GM21723 (cell line): Measurements from ENCODE around the gene PPIB.
"Not testable (repeated sequence)": the region's sequence is repeated elsewhere in the genome, so short reads cannot be mapped to it uniquely, and the experiment has no call there.

Source experiments
- ATAC-seq: cut with Tn5 transposase; IDR thresholded peaks from one replicate; pipeline ENCODE4 v1.9.1; 2021; ENCODE audit warnings: mild to moderate bottlenecking, moderate library complexity; ENCODE audit not compliant: unreplicated experiment

Gene PPIB

DNA sequence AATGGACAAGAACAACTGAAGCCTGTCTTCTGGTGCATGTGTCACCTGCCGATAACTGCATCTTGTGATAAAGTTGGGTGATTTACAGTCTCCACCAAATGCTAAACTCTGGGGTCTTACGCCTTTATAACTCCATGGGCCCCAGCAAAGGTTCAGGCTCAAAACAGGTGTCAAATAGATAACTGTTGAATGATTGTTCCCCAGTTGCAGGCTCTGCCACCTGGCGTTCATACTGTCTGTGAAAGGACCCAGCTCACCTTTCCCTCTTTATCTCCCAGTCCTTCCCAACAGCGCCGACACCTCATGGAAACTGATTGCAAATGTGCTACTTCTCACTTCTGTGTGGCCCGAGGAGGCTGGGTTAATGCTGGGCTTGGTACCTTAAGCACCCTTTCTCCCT is 19.5 kb downstream of the PPIB start:
- ATAC-seq: no peak

DNA sequence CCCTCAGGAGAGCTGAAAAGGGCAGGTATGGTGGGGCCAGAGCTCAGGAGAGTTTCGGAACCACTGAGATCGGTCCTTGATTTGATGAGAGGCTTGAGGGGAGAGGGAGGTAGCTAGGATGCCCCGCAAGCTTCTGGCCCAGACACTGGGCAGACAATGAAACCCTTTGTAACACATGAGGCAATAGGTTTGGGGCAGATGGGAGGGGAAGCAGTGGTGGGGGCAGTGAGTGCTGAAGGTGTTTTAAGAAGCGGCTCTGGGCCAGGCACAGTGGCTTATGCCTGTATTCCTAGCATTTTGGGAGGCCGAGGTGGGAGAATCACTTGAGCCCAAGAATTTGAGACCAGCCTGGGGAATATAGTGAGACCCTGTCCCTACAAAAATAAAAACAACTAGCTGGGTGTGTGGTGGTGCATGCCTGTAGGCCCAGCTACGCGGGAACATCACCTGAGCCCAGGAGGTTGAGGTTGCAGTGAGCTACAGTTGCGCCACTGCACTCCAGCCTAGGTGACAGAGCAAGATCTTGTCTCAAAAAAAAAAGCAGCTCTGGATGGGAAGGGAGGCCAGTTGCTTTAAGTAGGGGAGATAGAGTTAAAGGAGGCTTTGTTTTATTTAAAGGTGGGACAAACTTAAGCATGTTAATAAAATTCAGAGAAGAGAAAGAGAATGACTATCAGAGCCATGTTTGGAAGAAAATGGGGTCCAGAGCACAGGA is 20.9 kb downstream of the PPIB start:
- ATAC-seq: no peak

- no peak for ATAC-seq
Observed at GRCh38 chr15:64138331-64138941, 24.4 kb downstream of the PPIB start.

- ATAC-seq: no peak
Observed at GRCh38 chr15:64137226-64137833, 25.5 kb downstream of the PPIB start.

DNA sequence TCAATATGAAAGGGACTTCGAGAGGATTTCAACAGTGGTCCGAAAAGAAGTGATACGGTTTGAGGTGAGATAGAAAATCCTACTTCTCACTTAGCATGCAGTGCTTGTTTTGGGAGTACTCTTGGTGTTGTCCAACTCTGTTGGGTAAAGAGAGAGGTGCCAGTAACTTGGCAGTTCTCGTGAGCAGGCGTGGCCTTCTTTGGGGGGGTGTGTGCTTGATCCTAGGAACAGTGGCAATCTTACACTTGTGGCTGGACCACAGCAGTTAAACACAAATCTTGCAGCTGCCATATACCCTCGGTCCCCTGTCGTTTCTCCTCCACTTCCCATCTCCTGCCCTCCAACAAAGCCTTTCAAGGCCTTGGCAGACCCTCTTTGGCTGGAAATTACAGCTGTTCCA is 26.5 kb downstream of the PPIB start:
- no peak for ATAC-seq

DNA sequence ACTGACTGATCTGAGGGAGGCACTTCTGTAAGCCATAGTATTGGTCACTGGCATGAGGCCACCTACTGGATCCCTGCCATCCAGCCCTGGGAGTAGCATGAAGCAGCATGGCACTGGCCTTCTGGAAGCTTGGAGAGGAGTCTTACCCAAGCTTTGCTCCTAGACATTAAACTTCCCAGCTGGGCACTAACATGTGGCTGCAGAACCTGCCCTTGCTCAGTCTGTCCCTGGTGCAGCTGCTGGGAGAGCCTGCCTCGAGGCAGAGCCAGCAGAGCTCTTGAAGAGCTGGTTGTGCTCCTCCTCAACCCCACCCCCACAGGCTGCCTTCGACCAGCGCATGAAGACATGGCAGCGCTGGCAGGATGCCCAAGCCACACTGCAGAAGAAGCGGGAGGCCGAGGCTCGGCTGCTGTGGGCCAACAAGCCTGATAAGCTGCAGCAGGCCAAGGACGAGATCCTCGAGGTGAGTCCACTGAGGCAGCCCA is 28.4 kb downstream of the PPIB start:
- no peak for ATAC-seq

DNA sequence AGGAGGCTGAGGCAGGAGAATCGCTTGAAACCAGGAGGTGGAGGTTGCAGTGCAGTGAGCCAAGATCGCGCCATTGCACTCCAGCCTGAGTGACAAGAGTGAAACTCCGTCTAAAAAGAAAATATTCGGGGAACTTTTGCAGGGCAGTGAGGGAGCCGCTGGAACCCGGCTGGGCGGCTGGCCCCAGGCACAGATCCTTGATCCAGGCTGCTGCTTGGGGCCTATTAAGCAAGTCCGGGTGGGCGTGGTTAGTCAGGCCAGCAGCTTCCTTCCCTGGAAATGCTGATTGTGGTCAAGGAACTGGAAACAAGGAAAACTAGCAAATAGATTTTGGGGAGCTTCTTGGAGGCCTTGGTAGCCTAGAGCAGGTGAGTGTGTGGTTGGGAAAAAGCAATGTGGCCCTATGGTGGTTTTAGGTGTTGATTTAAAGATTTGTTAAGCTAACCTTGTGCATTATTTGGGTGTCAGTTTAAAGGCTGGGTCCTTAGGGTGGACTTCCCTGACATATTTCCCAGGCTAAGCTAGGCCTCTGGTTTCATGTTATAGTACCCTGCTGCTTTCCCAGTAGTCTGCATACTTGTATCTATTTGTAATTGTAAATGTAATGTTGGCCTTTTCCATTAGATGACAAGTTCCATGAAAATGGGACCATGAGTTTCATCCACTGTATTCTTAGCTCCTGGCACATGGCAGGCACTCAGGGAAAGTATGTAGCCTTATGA is 29.0 kb downstream of the PPIB start:
- ATAC-seq: no peak

- no peak for ATAC-seq
Observed at GRCh38 chr15:64132217-64132616, 30.6 kb downstream of the PPIB start.

DNA sequence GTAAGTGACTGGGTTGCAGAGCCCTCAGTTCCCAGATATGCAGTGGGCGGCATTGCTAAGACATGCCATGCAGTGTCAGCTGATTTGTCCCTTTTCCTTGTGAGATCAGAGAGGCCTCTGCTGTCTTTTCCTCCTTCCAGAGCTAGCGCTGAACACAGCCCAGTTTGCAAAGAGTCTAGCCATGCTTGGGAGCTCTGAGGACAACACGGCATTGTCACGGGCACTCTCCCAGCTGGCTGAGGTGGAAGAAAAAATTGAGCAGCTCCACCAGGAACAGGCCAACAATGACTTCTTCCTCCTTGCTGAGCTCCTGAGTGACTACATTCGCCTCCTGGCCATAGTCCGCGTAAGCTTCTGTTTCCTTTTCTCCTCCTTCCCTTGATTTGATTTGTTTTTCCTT is 31.3 kb downstream of the PPIB start:
- ATAC-seq: no peak

GRCh38 chr15:64130159-64130558 is 32.7 kb downstream of the PPIB start:
- no peak for ATAC-seq

GRCh38 chr15:64127521-64128270 is 35.1 kb downstream of the PPIB start:
- no peak for ATAC-seq

DNA sequence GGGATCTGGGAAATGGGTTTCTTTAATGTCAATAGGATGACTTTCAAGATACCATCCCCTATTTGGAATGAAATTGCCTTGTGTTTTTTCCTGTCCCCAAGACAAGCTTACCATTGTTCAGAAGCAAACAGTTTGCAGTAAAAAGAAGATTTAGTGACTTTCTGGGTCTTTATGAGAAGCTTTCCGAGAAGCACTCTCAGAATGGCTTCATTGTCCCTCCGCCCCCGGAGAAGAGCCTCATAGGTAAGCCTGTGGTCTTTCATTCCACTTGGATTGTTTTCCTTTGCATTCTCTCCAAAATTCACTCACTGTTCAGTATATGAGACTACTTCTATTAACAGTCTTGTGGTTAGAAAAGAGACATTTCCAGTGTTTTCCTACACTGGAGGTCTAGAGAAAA is 36.8 kb downstream of the PPIB start:
- no peak for ATAC-seq

DNA sequence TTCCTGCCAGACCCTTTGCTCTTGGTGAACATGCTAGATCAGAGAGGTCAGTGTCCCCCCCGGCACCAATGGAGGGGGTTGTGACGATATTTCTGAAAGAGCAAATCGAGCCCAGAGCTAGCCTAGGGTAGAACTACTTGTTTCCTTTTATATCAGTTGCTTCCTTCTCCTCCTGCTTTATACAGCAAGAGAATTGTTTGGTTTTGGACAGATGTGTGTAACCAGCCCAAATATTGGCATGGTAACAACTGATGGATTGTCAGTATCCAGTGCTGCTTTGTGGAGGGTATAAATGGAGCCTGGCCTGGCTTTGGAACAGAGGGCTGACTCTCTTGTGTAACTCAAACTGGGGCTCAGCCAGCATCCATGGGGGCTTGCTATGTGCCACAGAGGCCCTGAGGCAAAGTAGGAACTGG is 39.9 kb downstream of the PPIB start:
- ATAC-seq: no peak

DNA sequence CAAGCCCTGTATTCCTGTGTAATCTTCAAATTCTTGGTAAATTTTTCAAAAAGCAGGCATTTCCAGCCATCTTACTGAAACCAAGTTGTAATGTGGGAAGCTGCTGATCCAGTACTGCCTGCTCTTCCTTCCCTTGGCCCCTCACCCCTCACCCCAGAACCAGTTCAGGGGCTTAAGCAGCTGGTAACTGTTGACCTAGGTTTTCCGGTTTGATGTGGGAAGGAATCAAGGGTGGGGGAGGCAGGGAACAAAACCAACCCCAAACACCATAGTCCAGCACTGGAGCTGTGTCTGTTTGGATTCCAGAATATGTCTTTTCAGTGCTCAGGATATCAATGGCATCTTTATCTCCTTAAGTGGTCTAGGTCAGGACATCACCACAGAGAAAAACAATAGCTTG is 40.4 kb downstream of the PPIB start:
- ATAC-seq: no peak

DNA sequence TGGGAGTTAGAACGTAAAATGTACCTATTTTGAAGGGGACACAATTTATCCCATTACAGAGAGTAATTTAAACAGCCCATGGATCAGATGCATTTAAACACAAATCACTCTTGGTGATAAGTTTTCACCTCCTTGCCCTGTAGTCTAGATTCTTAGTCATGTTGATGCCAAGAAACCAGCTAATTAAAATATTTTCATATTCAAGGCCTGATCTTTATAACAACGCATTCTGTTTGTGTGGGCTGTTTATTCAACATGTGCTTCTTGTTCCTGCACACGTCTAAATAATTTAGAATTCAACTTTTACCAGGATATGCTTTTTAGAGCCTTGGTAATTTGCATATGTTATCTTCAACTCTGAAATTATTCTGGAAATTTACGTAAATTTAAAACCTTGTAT is 41.2 kb downstream of the PPIB start:
- no peak for ATAC-seq

DNA sequence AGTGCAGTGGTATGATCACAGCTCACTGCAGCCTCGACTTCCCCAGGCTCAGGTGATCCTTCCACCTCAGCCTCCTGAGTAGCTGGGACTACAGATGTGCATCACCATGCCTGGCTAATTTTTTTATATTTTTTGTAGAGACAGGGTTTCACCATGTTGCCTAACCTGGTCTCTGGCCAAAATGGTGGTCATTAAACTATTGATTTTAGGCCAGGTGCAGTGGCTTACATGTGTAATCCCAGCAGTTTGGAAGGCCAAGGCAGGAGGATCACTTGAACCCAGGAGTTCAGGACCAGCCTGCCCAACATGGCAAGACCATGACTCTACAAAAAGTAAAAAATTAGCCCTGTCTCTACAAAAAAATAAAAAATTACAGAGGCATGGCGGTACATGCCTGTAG is 42.5 kb downstream of the PPIB start:
- ATAC-seq: not testable (repeated sequence)

GRCh38 chr15:64117759-64118487 is 44.9 kb downstream of the PPIB start:
- no peak for ATAC-seq

- ATAC-seq: no peak
Observed at GRCh38 chr15:64112904-64113303, 49.9 kb downstream of the PPIB start.

- no peak for ATAC-seq
Observed at GRCh38 chr15:64112073-64112772, 50.6 kb downstream of the PPIB start.

DNA sequence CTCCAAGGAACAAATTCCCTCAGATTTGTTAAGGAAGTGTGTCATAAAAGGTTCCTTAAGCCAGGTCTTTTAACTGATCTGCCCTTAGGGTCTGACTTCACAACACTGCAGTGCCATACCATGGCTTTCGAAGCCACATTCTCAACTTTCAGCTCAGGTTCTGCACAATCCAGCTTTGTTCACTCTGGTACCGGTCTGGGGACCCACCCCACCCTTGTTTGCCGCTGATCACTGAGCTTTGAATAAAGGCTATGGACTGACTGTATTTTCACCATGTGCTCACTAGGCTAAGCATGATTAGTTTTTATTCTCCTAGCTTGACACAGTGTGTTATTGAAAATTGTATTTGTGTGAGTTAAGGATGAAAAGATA is 51.2 kb downstream of the PPIB start:
- no peak for ATAC-seq
